Measurements from ENCODE around the gene TCP1.

DNA sequence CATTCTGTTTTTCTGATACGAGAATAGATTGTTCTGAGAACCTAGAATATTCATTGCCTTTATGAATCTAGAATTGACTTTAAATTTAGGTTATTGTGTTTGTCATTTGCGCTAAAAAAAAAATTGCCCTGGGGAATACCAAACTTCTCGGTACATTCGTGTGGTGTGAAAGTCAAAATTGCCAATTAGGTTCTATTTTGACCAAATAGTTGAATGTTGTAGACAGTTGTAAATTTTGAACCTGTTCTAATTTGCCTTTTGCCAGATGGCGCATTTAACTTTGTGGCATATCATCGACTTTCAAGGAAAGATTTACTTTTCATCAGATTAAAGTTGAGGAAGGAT lies 59.1 kb downstream of the TCP1 start:
- TF ChIP-seq, protein P1, sequence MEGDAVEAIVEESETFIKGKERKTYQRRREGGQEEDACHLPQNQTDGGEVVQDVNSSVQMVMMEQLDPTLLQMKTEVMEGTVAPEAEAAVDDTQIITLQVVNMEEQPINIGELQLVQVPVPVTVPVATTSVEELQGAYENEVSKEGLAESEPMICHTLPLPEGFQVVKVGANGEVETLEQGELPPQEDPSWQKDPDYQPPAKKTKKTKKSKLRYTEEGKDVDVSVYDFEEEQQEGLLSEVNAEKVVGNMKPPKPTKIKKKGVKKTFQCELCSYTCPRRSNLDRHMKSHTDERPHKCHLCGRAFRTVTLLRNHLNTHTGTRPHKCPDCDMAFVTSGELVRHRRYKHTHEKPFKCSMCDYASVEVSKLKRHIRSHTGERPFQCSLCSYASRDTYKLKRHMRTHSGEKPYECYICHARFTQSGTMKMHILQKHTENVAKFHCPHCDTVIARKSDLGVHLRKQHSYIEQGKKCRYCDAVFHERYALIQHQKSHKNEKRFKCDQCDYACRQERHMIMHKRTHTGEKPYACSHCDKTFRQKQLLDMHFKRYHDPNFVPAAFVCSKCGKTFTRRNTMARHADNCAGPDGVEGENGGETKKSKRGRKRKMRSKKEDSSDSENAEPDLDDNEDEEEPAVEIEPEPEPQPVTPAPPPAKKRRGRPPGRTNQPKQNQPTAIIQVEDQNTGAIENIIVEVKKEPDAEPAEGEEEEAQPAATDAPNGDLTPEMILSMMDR (IDR thresholded peaks at IDR 0.05) = no peak
- no peak for TF ChIP-seq EZH2 (IDR thresholded peaks at IDR 0.05)

Measured in neural progenitor cell (in vitro differentiated cells).